Gastrocnemius medialis (tissue), 4 donors: ENCODE measurements around the gene DHRSX.

Source experiments
- POLR2A ChIP-seq, 2 donors: fragments of 450-650 bp; IDR thresholded peaks; one replicate each; pipeline ENCODE4 v1.6.1; 2017; ENCODE audit warnings: antibody characterized with exemption in 2 of 2, mild to moderate bottlenecking in 2 of 2, moderate library complexity in 2 of 2
- TF ChIP-seq, protein P1 (sequence below), 5 experiments: fragments of 450-650 bp in 3 of 5; fragments of 200-600 bp in 2 of 5; sonication (generic) in 2 of 5; IDR thresholded peaks in 4 of 5; conservative IDR thresholded peaks in 1 of 5; 1 replicate in 4 of 5; 2 replicates in 1 of 5; pipeline ENCODE4 v1.5.1; 2016 to 2019; ENCODE audit warnings: antibody characterized with exemption in 5 of 5, mild to moderate bottlenecking in 3 of 5, moderate library complexity in 3 of 5

- TF ChIP-seq, protein P1, sequence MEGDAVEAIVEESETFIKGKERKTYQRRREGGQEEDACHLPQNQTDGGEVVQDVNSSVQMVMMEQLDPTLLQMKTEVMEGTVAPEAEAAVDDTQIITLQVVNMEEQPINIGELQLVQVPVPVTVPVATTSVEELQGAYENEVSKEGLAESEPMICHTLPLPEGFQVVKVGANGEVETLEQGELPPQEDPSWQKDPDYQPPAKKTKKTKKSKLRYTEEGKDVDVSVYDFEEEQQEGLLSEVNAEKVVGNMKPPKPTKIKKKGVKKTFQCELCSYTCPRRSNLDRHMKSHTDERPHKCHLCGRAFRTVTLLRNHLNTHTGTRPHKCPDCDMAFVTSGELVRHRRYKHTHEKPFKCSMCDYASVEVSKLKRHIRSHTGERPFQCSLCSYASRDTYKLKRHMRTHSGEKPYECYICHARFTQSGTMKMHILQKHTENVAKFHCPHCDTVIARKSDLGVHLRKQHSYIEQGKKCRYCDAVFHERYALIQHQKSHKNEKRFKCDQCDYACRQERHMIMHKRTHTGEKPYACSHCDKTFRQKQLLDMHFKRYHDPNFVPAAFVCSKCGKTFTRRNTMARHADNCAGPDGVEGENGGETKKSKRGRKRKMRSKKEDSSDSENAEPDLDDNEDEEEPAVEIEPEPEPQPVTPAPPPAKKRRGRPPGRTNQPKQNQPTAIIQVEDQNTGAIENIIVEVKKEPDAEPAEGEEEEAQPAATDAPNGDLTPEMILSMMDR (IDR thresholded peaks at IDR 0.05 in 4 of 5, conservative IDR thresholded peaks at IDR 0.05 in 1 of 5), result no peak
- no peak for TF ChIP-seq POLR2A (IDR thresholded peaks at IDR 0.05)
Measured at GRCh38 chrX:2426289-2426882, 74.4 kb downstream of the DHRSX start.
